Suprapubic skin (tissue), 4 donors: ENCODE data around the gene RSAD2. TPM values are rescaled to one million over a fixed set of nuclear protein-coding genes. Genes with fewer than 3 reads are reported as not detected.

Experiments used
- DNase-seq, 2 donors: peaks; one replicate each; pipeline ENCODE4 v3.0.0-alpha.2; 2019; ENCODE audit warnings: low spot score in 2 of 2
- H3K27ac ChIP-seq: fragments of 200-600 bp; sonication (generic); one replicate; pipeline ENCODE4 v1.5.1; 2019
- H3K27me3 ChIP-seq: fragments of 200-600 bp; sonication (generic); one replicate; pipeline ENCODE4 v1.5.1; 2019
- H3K36me3 ChIP-seq: fragments of 200-600 bp; sonication (generic); one replicate; pipeline ENCODE4 v1.5.1; 2019
- H3K4me1 ChIP-seq: fragments of 200-600 bp; sonication (generic); one replicate; pipeline ENCODE4 v1.5.1; 2019
- H3K4me3 ChIP-seq: fragments of 200-600 bp; sonication (generic); one replicate; pipeline ENCODE4 v1.5.1; 2019; ENCODE audit warnings: mild to moderate bottlenecking
- H3K9me3 ChIP-seq: fragments of 200-600 bp; sonication (generic); one replicate; pipeline ENCODE4 v1.5.1; 2019
- CTCF ChIP-seq, 2 donors: fragments of 200-600 bp in 1 of 2; fragments of 450-650 bp in 1 of 2; sonication (generic) in 1 of 2; IDR thresholded peaks; one replicate each; pipeline ENCODE4 v1.5.1; 2016 to 2019; ENCODE audit warnings: antibody characterized with exemption in 2 of 2, mild to moderate bottlenecking in 1 of 2, moderate library complexity in 1 of 2
- EP300 ChIP-seq: sonication (generic); formaldehyde crosslinking; IDR thresholded peaks from one replicate; pipeline ENCODE4 v1.6.1; 2017; ENCODE audit warnings: antibody characterized with exemption
- POLR2A ChIP-seq, 2 donors: fragments of 450-650 bp; IDR thresholded peaks; one replicate each; pipeline ENCODE4 v1.6.1; 2017; ENCODE audit warnings: antibody characterized with exemption in 2 of 2, mild to moderate bottlenecking in 2 of 2, moderate library complexity in 2 of 2
- POLR2AphosphoS5 ChIP-seq, 3 donors: sonication (generic); formaldehyde crosslinking; IDR thresholded peaks; one replicate each; pipeline ENCODE4 v1.6.1; 2017; ENCODE audit warnings: antibody characterized with exemption in 3 of 3
- WGBS: methylation state at CpG from one replicate; pipeline ENCODE4 v1.1.5; 2018; 5-methylcytosine and 5-hydroxymethylcytosine counted together
- total RNA-seq, 4 donors: library from RNA; depleted of rRNA; stranded (reverse); fragments of >200 nt; gene quantifications; one replicate each; pipeline ENCODE4 v1.1.0, GENCODE V29; 2016

Gene RSAD2
- total RNA-seq, 4 donors from 2014 or later: 0.24 to 1.5 TPM; not detected in 2

- no peaks in the 10 kb centered on the region for H3K36me3 ChIP-seq
- peaks cover 15% of the 10 kb centered on the region for H3K9me3 ChIP-seq
- TF ChIP-seq POLR2AphosphoS5 (IDR thresholded peaks at IDR 0.05): no peak
- TF ChIP-seq EP300: no peak
- TF ChIP-seq CTCF (IDR thresholded peaks at IDR 0.05): no peak
- TF ChIP-seq POLR2A (IDR thresholded peaks at IDR 0.05): no peak
- H3K27ac ChIP-seq: no peak overlapping the region
- H3K4me3 ChIP-seq: no peak overlapping the region
- H3K27me3 ChIP-seq: no peaks in the 10 kb centered on the region
- no peaks in the 10 kb centered on the region for H3K4me1 ChIP-seq
- DNase-seq: no peak
These were observed 43.4 kb upstream of the RSAD2 start for GRCh38 chr2:6834163-6834562.

GRCh38 chr2:6835467-6835866 is 42.1 kb upstream of the RSAD2 start:
- TF ChIP-seq CTCF (IDR thresholded peaks at IDR 0.05): no peak
- no peaks in the 10 kb centered on the region for H3K4me1 ChIP-seq
- peaks cover 15% of the 10 kb centered on the region for H3K9me3 ChIP-seq
- no peak overlapping the region for H3K4me3 ChIP-seq
- H3K36me3 ChIP-seq: no peaks in the 10 kb centered on the region
- no peak for DNase-seq
- no peaks in the 10 kb centered on the region for H3K27me3 ChIP-seq
- no peak overlapping the region for H3K27ac ChIP-seq

- 61% methylated on average over 4 of the region's 4 CpGs for WGBS
- peaks cover 20% of the 10 kb centered on the region for H3K9me3 ChIP-seq
These were observed 38.8 kb upstream of the RSAD2 start for GRCh38 chr2:6838673-6839319.

GRCh38 chr2:6841537-6842287 is 35.9 kb upstream of the RSAD2 start:
- WGBS: 82% methylated on average over 2 of the region's 2 CpGs
- Histone ChIP-seq H3K9me3 (peaks cover 42% of the 10 kb centered on the region), H3K36me3 (peaks cover 1% of the 10 kb centered on the region), H3K4me1 (no peaks in the 10 kb centered on the region), H3K27me3 (no peaks in the 10 kb centered on the region), H3K27ac (no peak overlapping the region), H3K4me3 (no peak overlapping the region)
- no peak for DNase-seq
- no peak for TF ChIP-seq POLR2A (IDR thresholded peaks at IDR 0.05)
- no peak for TF ChIP-seq CTCF (IDR thresholded peaks at IDR 0.05)
- no peak for TF ChIP-seq EP300
- TF ChIP-seq POLR2AphosphoS5 (IDR thresholded peaks at IDR 0.05): no peak

More at GRCh38 chr2:6838673-6839319, 38.8 kb upstream of the RSAD2 start:
- DNase-seq: no peak
- Histone ChIP-seq H3K27me3 (no peaks in the 10 kb centered on the region), H3K27ac (no peak overlapping the region), H3K4me3 (no peak overlapping the region), H3K4me1 (no peaks in the 10 kb centered on the region), H3K36me3 (no peaks in the 10 kb centered on the region)
- no peak for TF ChIP-seq EP300
- TF ChIP-seq POLR2AphosphoS5 (IDR thresholded peaks at IDR 0.05): no peak
- TF ChIP-seq POLR2A (IDR thresholded peaks at IDR 0.05): no peak
- no peak for TF ChIP-seq CTCF (IDR thresholded peaks at IDR 0.05)

GRCh38 chr2:6845312-6845711 is 32.3 kb upstream of the RSAD2 start:
- no peak overlapping the region for H3K27ac ChIP-seq
- TF ChIP-seq CTCF (IDR thresholded peaks at IDR 0.05) (no peak), POLR2A (IDR thresholded peaks at IDR 0.05) (no peak), POLR2AphosphoS5 (IDR thresholded peaks at IDR 0.05) (no peak), EP300 (no peak)
- no peak overlapping the region for H3K4me3 ChIP-seq
- peaks cover 51% of the 10 kb centered on the region for H3K9me3 ChIP-seq
- H3K27me3 ChIP-seq: no peaks in the 10 kb centered on the region
- 80% methylated on average over 3 of the region's 3 CpGs for WGBS
- no peaks in the 10 kb centered on the region for H3K4me1 ChIP-seq
- H3K36me3 ChIP-seq: peaks cover 23% of the 10 kb centered on the region
- DNase-seq: no peak
